ENCODE measurements around the gene CD164L2. TPM values are rescaled to one million over a fixed set of nuclear protein-coding genes. Genes with fewer than 3 reads are reported as not detected.
A peak's percentile ranks its signal among the peaks of the same experiment; 100 is the strongest.

The CD164L2 gene
- total RNA-seq, 1 donor from 2014 or later = not detected

DNA sequence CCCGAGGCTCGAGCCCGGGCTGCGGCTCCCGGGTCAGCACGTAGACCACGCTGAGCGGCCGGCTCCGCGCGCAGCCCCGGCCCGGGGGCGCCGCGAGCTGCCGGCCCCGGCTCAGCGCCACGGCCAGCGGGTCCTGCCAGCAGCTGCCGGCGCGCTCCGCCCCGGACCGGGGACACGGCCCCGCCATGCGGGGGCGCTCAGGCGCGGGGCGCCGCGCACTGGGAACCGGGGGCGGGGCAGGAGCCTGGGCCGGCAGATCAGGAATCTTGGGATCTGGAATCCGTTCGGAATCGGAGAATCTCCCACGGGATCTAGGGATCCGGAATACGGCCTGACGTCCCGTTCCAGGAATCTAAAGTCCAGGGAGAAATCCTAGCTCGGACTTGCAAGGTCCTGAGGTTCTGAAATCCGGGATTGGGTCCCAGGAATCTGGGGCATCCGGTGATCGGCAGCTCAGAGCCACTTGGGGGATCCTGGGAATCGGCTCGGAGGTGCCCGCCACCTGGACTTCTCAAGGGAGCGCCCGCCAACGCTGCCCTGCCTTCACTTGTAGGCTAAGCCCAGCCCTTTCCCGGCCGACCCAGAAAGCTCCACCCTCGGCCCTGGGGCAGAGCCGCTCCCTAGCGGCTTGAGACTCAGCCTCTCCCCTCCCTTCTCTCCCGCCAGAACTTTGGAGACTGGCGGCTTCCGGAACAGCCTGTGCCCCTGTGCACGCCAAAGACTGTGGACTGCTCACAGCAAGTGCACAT is 16.5 kb downstream of the CD164L2 start, which contains the start of gene MAP3K6:
TSS of gene MAP3K6 (minus strand) at position 551 of the 749 bp plus-strand sequence. CDS start at position 187, 364 bp downstream.
- Mint-ChIP-seq H3K27ac (ENCODE audit: unreplicated experiment) (peak within 1 kb of the TSS; percentile 87), H3K4me3 (peak within 1 kb of the TSS; percentile 94), H3K36me3 (ENCODE audit: low read depth) (no peaks in the 10 kb centered on the region), H3K27me3 (ENCODE audit: low read depth) (no peaks in the 10 kb centered on the region), H3K4me1 (peaks cover 44% of the 10 kb centered on the region), H3K9me3 (no peaks in the 10 kb centered on the region)
- peak; percentile 48 for DNase-seq (ENCODE audit: low read depth, low spot score)
- peak; percentile 59 for TF ChIP-seq CTCF (conservative IDR thresholded peaks at IDR 0.05)

- DNase-seq (ENCODE audit: low read depth, low spot score) = peak; percentile 81
- no peak for TF ChIP-seq CTCF (conservative IDR thresholded peaks at IDR 0.05)
- Mint-ChIP-seq H3K27ac (ENCODE audit: unreplicated experiment) (peak overlapping the region; percentile 87), H3K4me1 (peaks cover 44% of the 10 kb centered on the region), H3K4me3 (peak overlapping the region; percentile 94), H3K27me3 (ENCODE audit: low read depth) (peaks cover 3% of the 10 kb centered on the region), H3K9me3 (no peaks in the 10 kb centered on the region), H3K36me3 (ENCODE audit: low read depth) (no peaks in the 10 kb centered on the region)
These were observed 17.1 kb downstream of the CD164L2 start for GRCh38 chr1:27366113-27366410.

DNA sequence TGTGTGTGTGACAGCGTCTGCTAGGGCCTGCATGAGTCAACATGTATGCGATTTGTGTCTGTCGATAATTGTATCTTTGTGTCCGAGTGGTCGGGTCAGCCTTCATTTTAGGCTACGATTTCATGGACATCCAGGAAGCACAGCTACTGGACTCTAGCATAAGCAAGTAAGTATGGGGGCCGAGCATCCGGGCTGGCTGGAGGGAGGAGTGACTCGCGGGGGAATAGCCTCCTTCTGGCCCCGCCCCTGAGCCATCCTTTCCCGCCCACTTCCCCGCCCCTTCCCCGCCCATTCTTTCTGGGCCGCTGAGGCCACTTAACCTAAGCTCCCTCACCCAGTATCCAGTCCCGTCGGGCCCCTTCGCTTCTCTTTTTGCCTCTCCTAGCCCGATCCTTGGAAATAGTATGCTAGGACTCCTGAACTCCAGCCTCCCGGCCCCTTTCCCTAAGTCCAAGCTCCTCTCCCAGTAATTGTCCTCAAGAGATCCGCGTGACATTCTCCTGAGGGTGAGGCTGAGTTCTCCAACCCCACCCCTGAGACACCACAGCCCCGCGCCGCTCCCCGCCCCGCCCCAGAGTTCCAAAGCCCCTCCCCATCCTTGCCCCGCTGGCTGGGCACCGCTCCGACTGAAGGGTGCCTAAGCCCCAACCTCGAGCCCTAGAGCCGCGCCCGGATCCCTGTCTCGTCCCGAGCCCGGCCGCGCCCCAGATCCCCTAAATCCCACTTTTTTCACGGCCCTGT is 17.6 kb downstream of the CD164L2 start:
- Mint-ChIP-seq H3K27me3 (ENCODE audit: low read depth) (peaks cover 8% of the 10 kb centered on the region), H3K4me1 (peaks cover 44% of the 10 kb centered on the region), H3K36me3 (ENCODE audit: low read depth) (no peaks in the 10 kb centered on the region), H3K27ac (ENCODE audit: unreplicated experiment) (peak overlapping the region; percentile 92), H3K4me3 (peak overlapping the region; percentile 94), H3K9me3 (no peaks in the 10 kb centered on the region)
- DNase-seq (ENCODE audit: low read depth, low spot score) = peak; percentile 76
- TF ChIP-seq CTCF (conservative IDR thresholded peaks at IDR 0.05) = no peak

GRCh38 chr1:27364696-27365371 is 18.3 kb downstream of the CD164L2 start:
- H3K27ac Mint-ChIP-seq (ENCODE audit: unreplicated experiment) = peak overlapping the region; percentile 92
- H3K9me3 Mint-ChIP-seq = no peaks in the 10 kb centered on the region
- no peak for TF ChIP-seq CTCF (conservative IDR thresholded peaks at IDR 0.05)
- H3K4me1 Mint-ChIP-seq = peaks cover 48% of the 10 kb centered on the region
- peak overlapping the region; percentile 94 for H3K4me3 Mint-ChIP-seq
- no peak for DNase-seq (ENCODE audit: low read depth, low spot score)
- H3K36me3 Mint-ChIP-seq (ENCODE audit: low read depth) = no peaks in the 10 kb centered on the region
- H3K27me3 Mint-ChIP-seq (ENCODE audit: low read depth) = peaks cover 14% of the 10 kb centered on the region

- TF ChIP-seq CTCF (conservative IDR thresholded peaks at IDR 0.05) = no peak
- no peak for DNase-seq (ENCODE audit: low read depth, low spot score)
- H3K27me3 Mint-ChIP-seq (ENCODE audit: low read depth) = peaks cover 22% of the 10 kb centered on the region
- peaks cover 51% of the 10 kb centered on the region for H3K4me1 Mint-ChIP-seq
- no peaks in the 10 kb centered on the region for H3K9me3 Mint-ChIP-seq
- H3K27ac Mint-ChIP-seq (ENCODE audit: unreplicated experiment) = no peak overlapping the region
- H3K4me3 Mint-ChIP-seq = peak overlapping the region; percentile 69
- H3K36me3 Mint-ChIP-seq (ENCODE audit: low read depth) = no peaks in the 10 kb centered on the region
These were observed 19.1 kb downstream of the CD164L2 start for GRCh38 chr1:27363766-27364695.

Data from neural crest cell (in vitro differentiated cells).